Thyroid gland (tissue), 4 donors: ENCODE data around the gene OSBPL6. TPM values are rescaled to one million over a fixed set of nuclear protein-coding genes. Genes with fewer than 3 reads are reported as not detected.
"Not testable (repeated sequence)": the region's sequence is repeated elsewhere in the genome, so short reads cannot be mapped to it uniquely, and the experiment has no call there.

Experiments
- DNase-seq, 2 donors: peaks; one replicate each; pipeline ENCODE4 v3.0.0-alpha.2; 2019
- H3K27ac ChIP-seq, 3 donors: fragments of 200-600 bp; sonication (generic); 1 replicate in 2 of 3; 2 replicates in 1 of 3; pipeline ENCODE4 v1.5.1; 2016 to 2019; ENCODE audit warnings: mild to moderate bottlenecking in 1 of 3, moderate library complexity in 1 of 3
- H3K27me3 ChIP-seq: fragments of 200-600 bp; sonication (generic); one replicate; pipeline ENCODE4 v1.5.1; 2019
- H3K36me3 ChIP-seq, 2 donors: fragments of 200-600 bp; sonication (generic); one replicate each; pipeline ENCODE4 v1.5.1; 2016 to 2019
- H3K4me1 ChIP-seq, 2 donors: fragments of 200-600 bp; sonication (generic); one replicate each; pipeline ENCODE4 v1.5.1; 2017 to 2019
- H3K4me3 ChIP-seq, 3 donors: fragments of 200-600 bp; sonication (generic); replicated peaks in 1 of 3; 1 replicate in 2 of 3; 2 replicates in 1 of 3; pipeline ENCODE4 v1.5.1; 2016; ENCODE audit warnings: mild to moderate bottlenecking in 1 of 3
- H3K9me3 ChIP-seq: fragments of 200-600 bp; sonication (generic); one replicate; pipeline ENCODE4 v1.5.1; 2017
- CTCF ChIP-seq, 6 experiments: fragments of 200-600 bp in 3 of 6; fragments of 450-650 bp in 3 of 6; sonication (generic) in 3 of 6; IDR thresholded peaks; one replicate each; pipeline ENCODE4 v1.5.1; 2016 to 2019; ENCODE audit warnings: antibody characterized with exemption in 6 of 6, mild to moderate bottlenecking in 2 of 6, inconsistent platforms in 1 of 6, moderate library complexity in 1 of 6
- POLR2A ChIP-seq, 2 donors: fragments of 450-650 bp; IDR thresholded peaks; one replicate each; pipeline ENCODE4 v1.6.1; 2017; ENCODE audit warnings: antibody characterized with exemption in 2 of 2, mild to moderate bottlenecking in 2 of 2, moderate library complexity in 1 of 2
- WGBS, 2 donors: methylation state at CpG; one replicate each; pipeline ENCODE4 v1.1.5; 2017; 5-methylcytosine and 5-hydroxymethylcytosine counted together
- intact Hi-C: fragments of 100-400 bp; cut with DNase I; formaldehyde crosslinking; loops from one replicate; pipeline ENCODE4 v1.15.1; 2023
- total RNA-seq, 4 donors: library from RNA; depleted of rRNA; stranded (reverse); fragments of >200 nt; gene quantifications; one replicate each; pipeline ENCODE4 v1.2.3, GENCODE V29; 2016

OSBPL6 gene
- total RNA-seq, 4 donors from 2014 or later = 2.1 to 5.3 (median 3.2) TPM

- Histone ChIP-seq H3K9me3 (no peaks in the 10 kb centered on the region), H3K27ac (no peak overlapping the region), H3K4me1 (peaks cover 0 to 3% of the 10 kb centered on the region in 2 donors), H3K36me3 (no peaks in the 10 kb centered on the region), H3K27me3 (no peaks in the 10 kb centered on the region), H3K4me3 (no peak overlapping the region)
- WGBS, 2 donors = 66 to 69% methylated on average over 1 of the region's 1 CpG
- DNase-seq = no peak
- TF ChIP-seq CTCF (IDR thresholded peaks at IDR 0.05) (peak in 1 of 6 experiments; percentile 7), POLR2A (IDR thresholded peaks at IDR 0.05) (no peak)
- intact Hi-C loops = loop anchor here (10.0 kb wide), 2 partner anchors 114 to 224 kb away; partner anchors contain the start of gene OSBPL6
Observed at GRCh38 chr2:178419123-178419522, 224.8 kb downstream of the OSBPL6 start.

- Histone ChIP-seq H3K4me3 (no peak overlapping the region), H3K4me1 (no peaks in the 10 kb centered on the region), H3K36me3 (no peaks in the 10 kb centered on the region), H3K9me3 (no peaks in the 10 kb centered on the region), H3K27me3 (no peaks in the 10 kb centered on the region), H3K27ac (no peak overlapping the region)
- WGBS, 2 donors = 43 to 58% methylated on average over 1 of the region's 1 CpG
- no peak for DNase-seq
- intact Hi-C loops = no loop called here
- TF ChIP-seq POLR2A (IDR thresholded peaks at IDR 0.05) (no peak), CTCF (IDR thresholded peaks at IDR 0.05) (no peak)
Observed at GRCh38 chr2:178420463-178420999, 226.2 kb downstream of the OSBPL6 start.

DNA sequence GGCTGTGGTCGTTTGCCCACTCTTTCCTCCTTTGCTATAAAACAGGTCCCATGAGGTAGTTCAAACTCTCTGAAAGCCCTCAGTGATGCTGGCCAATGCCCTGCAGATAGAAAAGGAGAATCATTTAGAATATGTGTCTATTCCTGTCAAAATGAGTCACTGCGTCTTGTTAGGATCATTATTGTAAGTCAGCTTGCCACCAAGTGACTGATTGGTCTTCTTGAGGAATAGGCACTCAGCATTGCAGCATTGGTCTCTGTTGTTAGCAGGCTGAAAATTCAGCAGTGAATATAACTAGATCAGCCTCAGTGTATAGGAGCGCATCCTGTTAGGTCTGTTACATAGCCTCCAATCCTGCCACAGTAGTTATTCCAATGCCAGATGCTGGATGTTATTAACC lies 227.8 kb downstream of the OSBPL6 start:
- Histone ChIP-seq H3K36me3 (no peaks in the 10 kb centered on the region), H3K27ac (no peak overlapping the region), H3K4me3 (no peak overlapping the region), H3K4me1 (no peaks in the 10 kb centered on the region), H3K27me3 (no peaks in the 10 kb centered on the region), H3K9me3 (no peaks in the 10 kb centered on the region)
- WGBS, 2 donors = 92 to 96% methylated on average over 3 of the region's 3 CpGs
- intact Hi-C loops = no loop called here
- no peak for DNase-seq
- TF ChIP-seq POLR2A (IDR thresholded peaks at IDR 0.05) (no peak), CTCF (IDR thresholded peaks at IDR 0.05) (no peak)

GRCh38 chr2:178423746-178424145 lies 229.4 kb downstream of the OSBPL6 start:
- intact Hi-C loops, DNase-seq, H3K27me3 ChIP-seq, H3K27ac ChIP-seq, H3K4me1 ChIP-seq, H3K4me3 ChIP-seq, H3K9me3 ChIP-seq, H3K36me3 ChIP-seq: not testable (repeated sequence)
- 97 to 99% methylated on average over 5 of the region's 5 CpGs for whole genome bisulfite sequencing, 2 donors

- H3K36me3 ChIP-seq = peaks cover 0 to 4% of the 10 kb centered on the region in 2 donors
- H3K9me3 ChIP-seq = no peaks in the 10 kb centered on the region
- no peaks in the 10 kb centered on the region for H3K4me1 ChIP-seq
- TF ChIP-seq CTCF (IDR thresholded peaks at IDR 0.05) (no peak), POLR2A (IDR thresholded peaks at IDR 0.05) (no peak)
- WGBS, 2 donors = 97 to 99% methylated on average over 4 of the region's 4 CpGs
- no peaks in the 10 kb centered on the region for H3K27me3 ChIP-seq
- no peak for DNase-seq
- H3K27ac ChIP-seq = no peak overlapping the region
- intact Hi-C loops = no loop called here
- no peak overlapping the region for H3K4me3 ChIP-seq
Observed at GRCh38 chr2:178425255-178425827, 231.0 kb downstream of the OSBPL6 start.
